Left colon (tissue), 2 donors: ENCODE measurements around the gene TFAM. TPM values are rescaled to one million over a fixed set of nuclear protein-coding genes. Genes with fewer than 3 reads are reported as not detected.

Source experiments
- ATAC-seq: fragments of 200-7000 bp; cut with Tn5 transposase; one replicate; pipeline ENCODE4 v1.9.1; 2020; ENCODE audit warnings: mild to moderate bottlenecking, moderate library complexity
- DNase-seq, 2 donors: peaks; one replicate each; pipeline ENCODE4 v3.0.0-alpha.2; 2020
- intact Hi-C, 2 donors: fragments of 100-400 bp; cut with DNase I in 1 of 2; cut with micrococcal nuclease in 1 of 2; formaldehyde crosslinking; loops; one replicate each; pipeline versions ENCODE4 v1.11.2 to v1.14.0; 2022; cut with DNase I, micrococcal nuclease
- long read RNA-seq: library from polyadenylated mRNA; unstranded; transcript quantifications from one replicate; pipeline ENCODE4 v2.0.0, GENCODE V29; 2021
- total RNA-seq, 2 donors: library from RNA; stranded (reverse); fragmentation: NEBNext Ultra II Directional; extraction: Animal tissue kit (Norgen Biotek cat#: 25700); gene quantifications; one replicate each; pipeline ENCODE4 v1.2.1, GENCODE V29; 2021
- donor health status: DM: no; HTN: no; CAD: no.
- donor health status: DM: yes; HTN: yes; CAD: no.

The TFAM gene
- total RNA-seq, result 10 to 100 TPM; 34.5 to 35.3 TPM
- long read RNA-seq, full-length matches to known transcripts, result 7 of 11 reads
- long read RNA-seq, partial matches to known transcripts, result 1 of 11 reads
- long read RNA-seq, other reads (novel, unspliced or antisense), result 3 of 11 reads

- intact Hi-C loops, result no loop called here
These were observed at the start of gene TFAM for GRCh38 chr10:58384999-58385783. TFAM (plus strand) TSS chr10:58385410; CDS start chr10:58385548, 138 bp downstream.

DNA sequence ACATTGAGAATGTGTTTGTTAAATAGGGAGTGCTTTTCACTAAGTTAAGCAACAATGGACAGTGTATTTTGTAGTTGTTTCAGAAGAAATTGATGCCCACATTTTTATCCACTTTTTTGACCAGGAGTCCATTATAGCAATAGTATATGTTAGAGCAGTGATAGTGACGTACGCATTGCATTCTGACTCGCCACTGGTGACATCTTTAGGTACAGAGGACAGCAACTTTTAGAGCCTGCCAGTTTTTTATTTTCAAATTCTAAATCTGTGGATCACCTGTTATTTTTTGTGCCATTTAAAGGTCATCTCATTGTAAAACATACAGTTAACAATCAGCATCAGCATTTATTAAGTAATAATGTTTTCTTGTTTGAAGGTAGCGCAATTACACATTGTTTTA, 49.0 kb upstream of the TFAM start:
- DNase-seq (no peak), ATAC-seq (no peak)
- intact Hi-C loops, result no loop called here

More at GRCh38 chr10:58384999-58385783, at the start of gene TFAM:
- ATAC-seq, result peak; percentile 96
- DNase-seq, result peak; percentile 93 to 98

- DNase-seq (no peak), ATAC-seq (no peak)
- intact Hi-C loops, result no loop called here
These were observed 43.8 kb upstream of the TFAM start for GRCh38 chr10:58341422-58341821.

- intact Hi-C loops, result no loop called here
- no peak for ATAC-seq
- no peak for DNase-seq
These were observed 43.3 kb upstream of the TFAM start for GRCh38 chr10:58341947-58342346.

DNA sequence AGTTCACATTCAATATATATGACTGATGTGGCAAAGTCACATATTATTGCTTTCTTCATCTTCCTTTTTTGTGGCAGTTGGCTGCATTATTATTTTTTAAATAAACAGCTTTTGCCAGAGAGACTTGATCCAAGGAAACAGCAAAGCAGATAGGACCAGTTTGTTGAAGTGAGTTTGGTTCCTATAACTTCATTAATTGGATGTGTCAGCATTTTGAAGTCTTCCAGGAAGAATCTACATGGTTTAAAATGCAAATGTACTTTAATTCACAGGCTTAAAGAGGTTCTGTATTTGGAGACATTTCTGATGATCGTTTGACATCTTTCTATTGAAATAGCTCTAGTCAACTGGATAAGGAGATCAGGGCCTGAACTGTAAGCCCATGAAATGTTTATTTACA, 37.2 kb upstream of the TFAM start:
- intact Hi-C loops, result no loop called here
- no peak for ATAC-seq
- no peak for DNase-seq

- DNase-seq (no peak), ATAC-seq (no peak)
- intact Hi-C loops, result no loop called here
These were observed 36.6 kb upstream of the TFAM start for GRCh38 chr10:58348571-58349033.

DNA sequence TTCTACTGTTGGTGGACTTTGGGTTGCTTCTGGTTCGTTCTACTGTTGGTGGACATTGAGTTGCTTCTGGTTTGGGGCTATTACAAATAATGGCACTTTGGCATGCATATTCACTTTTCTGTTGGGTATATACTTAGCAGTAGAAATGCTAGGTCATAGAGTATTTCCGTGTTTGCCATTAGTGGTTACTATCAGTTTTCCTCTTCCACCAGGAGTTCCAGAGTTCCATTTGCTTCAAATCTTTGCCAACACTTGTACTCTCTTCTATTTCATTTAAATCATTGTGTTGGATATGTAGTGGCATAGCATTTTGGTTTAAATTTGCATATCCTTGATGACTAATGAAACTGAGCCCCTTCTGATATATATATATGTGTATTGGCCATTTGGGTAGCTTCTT, 35.2 kb upstream of the TFAM start:
- ATAC-seq (no peak), DNase-seq (no peak)
- intact Hi-C loops, result no loop called here

- ATAC-seq, result no peak
These were observed 34.4 kb upstream of the TFAM start for GRCh38 chr10:58350619-58351323.

GRCh38 chr10:58351616-58352578, 33.3 kb upstream of the TFAM start:
- DNase-seq (no peak), ATAC-seq (no peak)
- intact Hi-C loops, result no loop called here

More at GRCh38 chr10:58350619-58351323, 34.4 kb upstream of the TFAM start:
- intact Hi-C loops, result no loop called here
- DNase-seq, result no peak

DNA sequence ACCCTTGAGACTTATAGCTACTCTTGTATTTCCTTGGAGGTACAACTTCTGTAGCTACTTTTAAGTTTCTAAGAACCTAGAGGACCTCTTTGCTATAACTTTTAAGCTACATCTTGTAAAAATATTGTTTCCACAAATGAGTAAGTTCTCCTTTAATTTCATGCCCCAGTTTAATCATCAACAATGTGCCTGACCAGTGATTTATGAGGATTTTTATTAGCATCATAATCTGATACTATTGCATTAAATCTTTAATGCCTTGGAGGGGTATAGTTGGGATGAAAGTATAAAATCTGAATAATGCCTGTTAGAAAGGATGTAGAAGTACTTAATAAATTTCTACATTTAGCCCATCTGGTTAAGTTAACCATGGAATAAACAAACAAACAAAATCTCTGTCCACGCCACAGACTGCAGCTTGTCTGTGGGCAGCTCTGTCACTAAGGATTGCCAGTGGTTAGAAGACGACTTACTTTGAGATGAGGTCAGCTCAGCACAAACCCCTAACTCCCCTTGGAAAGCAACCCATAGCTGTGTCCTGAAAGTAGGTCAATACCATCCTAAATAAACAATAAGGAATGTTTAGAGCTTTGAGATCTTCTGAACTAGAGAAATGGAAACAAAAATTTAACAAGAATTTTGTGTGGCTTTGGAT, 32.1 kb upstream of the TFAM start:
- intact Hi-C loops, result no loop called here
- ATAC-seq, result no peak
- DNase-seq, result no peak

GRCh38 chr10:58356756-58357155, 28.5 kb upstream of the TFAM start:
- intact Hi-C loops, result no loop called here
- DNase-seq (no peak), ATAC-seq (no peak)

- no peak for DNase-seq
- ATAC-seq, result peak; percentile 98
- intact Hi-C loops, result no loop called here
These were observed 26.8 kb upstream of the TFAM start for GRCh38 chr10:58358314-58358933.

DNA sequence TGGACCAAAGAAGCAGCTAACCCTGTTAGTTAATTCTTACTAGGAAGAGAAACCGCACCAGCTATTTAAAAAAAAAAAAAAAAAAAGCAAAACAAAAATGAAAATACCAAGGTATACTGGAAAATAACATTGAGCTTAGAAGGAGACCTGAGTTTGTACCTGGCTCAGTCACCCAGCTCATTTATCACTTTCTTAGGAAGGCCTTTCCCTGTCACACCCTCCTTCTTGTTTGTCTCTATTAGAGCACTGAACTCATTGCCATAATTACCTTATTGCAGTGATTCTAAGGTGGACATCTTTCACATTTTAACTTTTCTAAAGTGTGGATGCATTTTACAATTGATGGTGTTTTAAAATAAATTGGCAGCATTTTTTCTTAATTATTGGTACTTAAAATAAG, 26.3 kb upstream of the TFAM start:
- DNase-seq, result no peak
- peak; percentile 71 for ATAC-seq
- intact Hi-C loops, result no loop called here

DNA sequence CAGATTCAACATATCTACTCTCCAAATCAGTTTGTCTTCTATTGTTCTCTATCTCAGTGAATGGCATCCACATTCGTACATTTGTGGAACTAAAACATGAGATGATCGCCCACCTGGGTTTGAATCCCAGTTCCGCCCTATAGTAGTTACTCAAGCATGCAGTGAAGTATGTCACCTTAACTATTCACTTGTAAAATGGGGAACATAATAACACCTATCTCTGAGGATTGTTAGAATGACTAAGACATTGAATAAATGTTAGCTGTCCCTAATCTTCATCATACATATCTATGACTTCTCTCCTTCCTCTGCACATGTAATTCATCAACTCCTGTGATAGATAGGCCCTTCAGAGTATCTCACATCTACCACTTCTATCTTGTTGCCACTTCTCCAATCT, 25.7 kb upstream of the TFAM start:
- intact Hi-C loops, result no loop called here
- ATAC-seq (no peak), DNase-seq (no peak)

DNA sequence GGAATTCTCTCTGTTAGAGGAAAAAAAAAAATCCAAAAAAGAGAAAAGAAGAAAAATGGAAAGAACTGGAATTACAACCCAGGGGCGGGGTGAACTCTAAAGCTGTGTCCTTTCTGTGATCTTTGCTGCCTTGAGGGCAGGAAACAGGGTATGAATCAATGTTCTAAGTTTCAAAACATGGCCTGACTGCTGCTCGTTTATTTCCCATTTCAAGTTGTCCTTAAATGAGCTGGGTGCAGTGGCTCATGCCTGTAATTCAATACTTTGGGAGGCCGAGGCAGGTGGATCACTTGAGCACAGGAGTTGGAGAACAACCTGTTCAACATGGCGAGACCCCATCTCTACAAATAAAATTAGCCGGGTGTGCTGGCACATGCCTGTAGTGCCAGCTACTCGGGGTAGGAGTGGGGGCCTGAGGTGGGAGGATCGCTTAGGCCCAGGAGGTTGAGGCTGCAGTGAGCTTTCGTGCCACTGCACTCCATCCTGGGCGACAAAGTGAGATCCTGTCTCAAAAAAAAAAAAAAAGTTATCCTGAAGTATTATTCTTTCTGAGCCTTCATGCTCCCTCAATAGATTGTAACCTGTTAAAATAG, 24.7 kb upstream of the TFAM start:
- DNase-seq, result no peak
- intact Hi-C loops, result no loop called here
- no peak for ATAC-seq

DNA sequence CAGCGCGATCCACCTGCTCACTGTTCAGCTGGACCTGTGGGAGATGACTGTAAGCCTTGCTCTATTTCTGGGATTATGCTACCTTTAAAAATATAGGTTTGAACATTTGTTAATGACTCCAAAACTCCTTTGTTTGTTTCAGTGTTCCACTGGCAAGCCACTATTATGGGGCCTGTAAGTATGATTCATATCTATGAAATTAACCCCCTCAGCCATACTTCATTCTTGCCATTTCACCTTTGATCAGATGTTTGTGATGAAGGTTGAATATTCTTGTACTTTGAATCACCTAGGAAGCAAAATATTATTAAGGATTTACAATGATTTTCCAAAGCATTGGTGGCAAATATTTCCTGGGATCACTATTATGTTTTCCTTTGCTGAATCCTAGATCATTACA, 23.9 kb upstream of the TFAM start:
- no peak for ATAC-seq
- intact Hi-C loops, result no loop called here
- no peak for DNase-seq

DNA sequence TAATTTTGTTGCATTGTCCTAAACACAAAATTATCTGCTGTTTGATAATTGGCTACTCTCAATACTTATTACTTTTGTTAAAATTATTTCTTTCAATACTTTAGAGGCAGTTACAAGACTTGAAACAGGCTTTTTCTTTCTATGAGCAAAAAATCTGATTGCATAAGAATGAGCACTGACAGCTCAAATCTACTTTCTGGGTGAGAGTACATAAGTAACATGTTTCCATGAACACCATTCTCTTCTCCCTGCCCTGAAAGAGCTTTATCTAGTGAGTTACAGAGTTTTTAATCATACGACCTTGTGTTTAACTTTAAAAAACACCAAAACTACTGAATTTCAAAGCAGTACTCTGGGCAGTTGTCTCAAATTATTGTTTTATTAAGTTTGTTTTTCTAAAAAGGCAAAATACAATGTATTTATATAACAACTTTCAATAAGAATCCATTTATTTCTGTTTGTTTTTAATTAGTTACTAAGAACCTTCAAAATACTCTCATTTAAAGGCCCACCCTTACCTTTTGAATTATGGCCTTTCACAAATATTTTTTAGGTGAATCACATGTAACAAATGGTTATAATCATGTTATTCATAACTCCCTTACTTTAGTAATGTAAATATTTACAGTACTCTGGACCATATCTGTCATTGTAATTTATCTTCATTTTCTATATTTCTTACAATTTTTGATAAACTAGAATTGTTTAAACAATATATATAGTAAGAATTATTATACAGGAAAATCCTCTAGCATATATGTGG, 23.0 kb upstream of the TFAM start:
- ATAC-seq, result no peak
- DNase-seq, result no peak
- intact Hi-C loops, result no loop called here
